HG03025 (cell line): ENCODE results near the gene CSNK1D.
"Not testable (repeated sequence)": the region's sequence is repeated elsewhere in the genome, so short reads cannot be mapped to it uniquely, and the experiment has no call there.

Experiments used
- ATAC-seq: cut with Tn5 transposase; IDR thresholded peaks from one replicate; pipeline ENCODE4 v1.9.1; 2021; ENCODE audit warnings: mild to moderate bottlenecking, moderate library complexity; ENCODE audit not compliant: unreplicated experiment, low FRiP score

The CSNK1D gene

GRCh38 chr17:82254096-82254495 lies 19.4 kb downstream of the CSNK1D start:
- ATAC-seq, result not testable (repeated sequence)

GRCh38 chr17:82253179-82253544 lies 20.3 kb downstream of the CSNK1D start:
- ATAC-seq, result no peak

GRCh38 chr17:82252511-82253178 lies 20.9 kb downstream of the CSNK1D start:
- no peak for ATAC-seq

GRCh38 chr17:82250868-82251500 lies 22.5 kb downstream of the CSNK1D start:
- ATAC-seq, result no peak

- no peak for ATAC-seq
Observed at GRCh38 chr17:82249896-82250581, 23.5 kb downstream of the CSNK1D start.

DNA sequence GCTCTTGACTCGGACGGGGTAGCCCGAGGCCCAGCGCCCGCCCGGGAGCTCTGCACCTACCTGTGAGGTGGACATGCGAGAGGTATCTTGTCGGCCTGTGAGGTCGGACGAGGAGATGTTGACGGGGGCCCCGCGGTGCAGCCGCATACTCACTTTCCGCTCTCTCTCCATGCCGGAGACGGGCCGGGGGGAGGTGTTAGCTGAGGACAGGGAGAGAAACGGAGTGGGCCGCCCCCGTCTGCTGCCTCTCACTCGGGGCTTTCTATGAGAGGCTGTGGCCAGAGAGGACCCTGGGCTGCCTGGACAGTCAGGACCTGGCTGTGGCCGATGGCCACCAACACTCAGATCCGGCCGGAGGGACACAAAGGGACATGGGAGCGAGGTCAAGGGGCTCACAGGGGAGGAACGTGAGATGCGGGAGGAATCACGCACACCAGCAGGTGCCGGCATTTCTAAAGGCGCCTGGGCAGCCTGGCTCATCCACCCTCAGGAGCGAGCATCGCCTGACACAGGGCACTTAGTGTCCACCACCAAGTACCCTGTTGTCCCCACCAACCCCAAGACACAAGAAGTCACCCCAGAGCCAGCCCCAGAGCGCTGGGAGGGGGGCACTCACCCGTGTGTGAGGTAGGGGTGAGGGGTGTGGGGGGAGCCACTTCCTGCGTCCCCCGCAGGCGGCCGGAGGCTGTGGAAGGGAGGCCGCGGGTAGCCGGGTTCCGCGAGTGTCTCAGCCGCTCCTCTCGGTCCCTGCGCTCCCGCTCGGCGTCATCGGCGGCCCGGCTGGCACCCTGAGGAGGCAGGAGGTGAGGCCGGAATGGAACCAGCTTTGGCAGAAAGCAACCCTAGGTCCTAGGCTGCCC lies 24.5 kb downstream of the CSNK1D start:
- ATAC-seq, result no peak

DNA sequence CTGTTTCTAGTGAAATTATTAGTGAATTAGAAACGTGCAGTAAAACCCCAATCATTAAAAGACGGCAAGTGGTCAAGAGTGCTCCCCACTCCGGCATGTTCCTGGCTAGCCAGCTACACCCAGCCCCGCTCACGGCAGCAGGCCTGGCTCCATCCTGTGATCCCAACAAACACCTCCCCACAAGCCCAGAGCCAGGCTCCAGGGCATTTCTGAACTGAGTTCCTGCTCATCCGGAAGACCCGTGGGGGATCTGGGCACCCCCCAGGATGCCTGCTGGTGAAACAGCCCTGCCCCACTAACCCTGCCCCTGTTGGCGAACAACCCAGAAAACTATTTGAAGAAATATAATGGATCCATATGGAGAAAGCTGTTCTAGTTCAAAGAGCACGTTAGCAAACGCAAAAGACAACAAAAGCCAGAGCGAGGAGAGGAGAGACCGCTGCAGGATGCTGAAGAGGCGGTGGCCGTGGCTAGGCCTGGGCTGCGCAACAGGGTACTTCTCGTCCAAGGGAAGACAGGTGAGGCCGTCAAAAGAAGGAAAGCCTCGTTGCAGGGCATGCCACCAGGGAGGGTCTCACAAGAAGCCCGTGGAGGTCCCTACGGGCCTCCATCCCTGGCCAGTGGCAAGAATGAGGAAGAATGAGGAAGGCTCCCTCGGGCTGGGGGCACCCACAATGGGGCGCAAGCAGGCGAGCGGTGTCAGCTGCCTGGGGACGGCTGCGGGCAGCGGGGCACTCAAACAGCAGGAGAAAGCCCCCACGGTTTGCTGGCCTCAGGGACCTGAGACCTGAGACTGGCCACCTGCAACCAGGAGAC lies 25.4 kb downstream of the CSNK1D start:
- ATAC-seq, result no peak

DNA sequence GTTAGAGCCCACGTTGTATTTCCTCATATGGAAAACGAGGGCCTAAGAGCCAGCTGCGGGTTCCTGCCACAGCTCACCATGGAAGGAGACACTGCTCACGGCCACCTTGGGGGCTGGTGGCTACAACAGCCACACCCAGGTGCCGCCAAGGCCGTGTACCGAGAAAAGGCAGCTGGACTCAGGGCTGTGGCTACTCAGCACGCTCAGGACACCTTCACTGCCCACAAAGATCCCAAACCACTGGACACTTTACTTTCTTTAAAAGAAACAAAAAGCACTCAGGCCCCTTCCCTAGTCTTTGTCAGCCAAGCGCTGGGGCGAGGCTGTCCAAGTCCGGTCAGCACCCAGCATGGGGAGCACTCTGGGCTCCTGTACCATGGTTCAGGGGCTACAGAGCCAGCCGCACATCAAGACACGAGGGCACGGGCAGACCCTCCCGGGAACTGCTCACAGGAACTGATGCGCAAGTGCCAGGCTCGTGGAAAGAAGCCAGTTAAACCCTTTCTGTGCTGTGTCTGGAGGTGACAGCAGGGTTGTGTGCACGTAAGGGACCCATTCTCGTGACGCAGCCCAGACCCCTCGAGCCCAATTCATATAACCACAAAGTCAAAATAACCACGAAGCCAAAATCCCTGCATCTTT lies 26.2 kb downstream of the CSNK1D start:
- ATAC-seq, result no peak

DNA sequence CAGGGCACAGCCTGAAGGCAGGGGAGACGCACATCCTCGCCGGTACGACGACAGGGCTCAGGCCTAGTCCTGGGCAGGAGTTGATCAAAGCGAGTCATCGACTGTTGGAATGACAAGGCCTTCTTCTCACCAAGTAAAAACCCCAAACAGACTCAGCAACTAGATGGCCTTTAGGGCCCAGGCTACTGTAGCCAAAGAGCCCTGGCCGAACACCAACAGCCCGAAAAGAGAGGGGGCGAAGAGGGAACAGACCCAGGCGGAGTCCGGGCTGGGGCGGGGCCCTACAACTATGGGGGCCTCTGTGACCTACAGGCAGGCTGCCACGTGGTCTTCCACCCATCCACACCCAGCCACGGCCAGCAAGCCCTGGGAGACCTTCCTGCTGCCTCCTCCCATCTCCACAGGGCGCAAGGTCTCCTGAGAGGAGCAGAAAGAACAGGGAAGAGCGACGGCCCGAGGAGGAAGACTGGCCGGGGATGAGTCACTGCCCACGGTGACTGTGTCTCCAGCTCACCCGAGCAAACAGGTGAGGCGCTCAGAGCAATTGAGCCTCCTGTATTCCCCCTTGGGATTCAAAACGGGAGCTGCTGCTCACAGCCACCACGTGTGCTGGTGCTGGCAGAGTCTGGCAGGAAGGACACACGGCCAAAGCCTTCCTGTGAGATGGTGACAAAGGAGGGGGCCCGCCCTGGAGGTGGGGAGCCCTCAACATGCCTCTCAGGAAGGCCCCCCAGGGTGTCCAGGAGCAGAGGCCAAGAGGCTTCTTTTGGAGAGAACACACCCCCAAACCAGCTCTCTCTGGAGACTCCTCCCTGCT lies 26.9 kb downstream of the CSNK1D start:
- no peak for ATAC-seq

GRCh38 chr17:82246040-82246364 lies 27.5 kb downstream of the CSNK1D start:
- ATAC-seq, result no peak

DNA sequence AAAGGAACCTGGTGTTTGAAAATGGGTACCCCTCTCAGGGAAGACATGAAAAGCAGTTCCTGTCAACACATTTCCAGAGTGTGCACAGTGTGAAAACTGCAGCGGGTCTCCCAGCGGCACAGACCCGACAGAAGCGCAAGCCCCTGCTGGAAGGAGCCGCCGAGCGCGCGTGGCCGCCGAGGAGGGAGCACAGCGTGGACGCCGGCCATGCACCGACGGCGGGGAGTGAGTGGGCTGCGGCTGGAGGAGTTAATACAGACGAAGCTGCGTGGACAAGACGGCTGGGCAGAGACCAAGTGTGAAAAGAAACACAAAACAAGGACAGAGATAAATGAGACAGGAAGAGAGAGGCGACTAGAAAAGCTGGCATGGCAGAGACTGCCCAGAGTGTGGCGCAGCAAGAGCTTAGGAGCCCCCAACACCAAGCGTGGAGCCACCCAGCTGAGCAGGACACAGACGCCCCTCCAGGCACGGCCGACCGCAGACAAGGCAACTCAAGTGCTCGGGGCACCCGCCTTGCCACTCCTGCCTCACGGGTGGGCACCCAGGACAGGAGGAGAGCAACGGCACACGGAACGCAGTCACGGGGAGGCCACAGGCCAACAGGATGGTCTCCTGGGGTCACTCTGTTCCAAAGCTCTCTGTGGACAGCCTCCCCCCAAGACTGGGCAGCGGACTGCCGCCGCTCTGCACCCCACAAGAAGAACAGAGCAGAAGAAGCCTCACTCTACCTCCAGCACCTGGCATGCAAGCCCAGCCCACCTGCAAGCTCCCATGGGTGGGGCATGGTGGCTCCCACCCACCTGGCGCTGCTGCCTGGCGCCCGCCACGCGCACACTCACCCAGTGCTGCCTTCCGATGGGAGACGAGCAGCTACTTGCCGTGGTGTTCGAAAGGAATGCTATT lies 28.1 kb downstream of the CSNK1D start:
- ATAC-seq, result no peak

GRCh38 chr17:82244413-82245133 lies 28.9 kb downstream of the CSNK1D start:
- ATAC-seq, result no peak

- ATAC-seq, result no peak
Observed at GRCh38 chr17:82243648-82244412, 29.7 kb downstream of the CSNK1D start.

GRCh38 chr17:82242977-82243647 lies 30.4 kb downstream of the CSNK1D start:
- no peak for ATAC-seq

- no peak for ATAC-seq
Observed at GRCh38 chr17:82242698-82242976, 30.9 kb downstream of the CSNK1D start.
